ENCODE results near the gene ZACN.

Gene ZACN

DNA sequence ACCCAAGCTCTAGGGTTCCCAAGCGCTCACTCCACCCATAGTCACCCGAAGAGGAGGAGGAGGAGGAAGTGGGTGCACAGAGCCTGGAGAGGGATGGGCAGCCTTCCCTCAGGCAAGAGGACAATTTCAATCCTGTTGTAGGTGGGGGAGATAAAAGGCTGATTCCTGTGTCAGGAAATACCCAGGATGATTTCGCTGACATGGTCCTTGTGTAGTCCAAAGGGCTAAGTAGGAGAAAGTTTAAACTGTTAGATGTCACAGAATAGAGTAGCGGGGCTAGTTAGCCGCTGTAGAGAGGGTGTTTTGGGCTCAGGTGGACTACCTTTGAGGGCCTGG is 25.9 kb downstream of the ZACN start:
- DNase-seq = no peak

DNA sequence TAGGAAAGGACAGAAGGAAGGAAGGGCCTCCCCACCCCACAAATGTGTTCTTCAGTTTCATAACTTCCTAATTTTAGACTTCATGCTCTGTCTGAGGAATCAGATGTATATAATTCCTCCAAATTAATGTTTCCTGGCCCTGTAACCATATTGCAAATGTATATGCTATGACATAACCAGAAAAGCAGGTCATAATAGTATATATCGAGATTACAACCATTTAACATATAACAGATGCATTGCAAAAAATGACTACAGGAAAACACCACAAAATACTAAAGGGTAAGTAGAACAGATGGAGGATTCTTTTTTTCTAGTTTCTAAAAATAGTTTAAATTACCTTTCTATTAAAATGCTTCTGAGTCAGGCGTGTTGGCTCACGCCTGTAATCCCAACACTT is 27.7 kb downstream of the ZACN start:
- no peak for DNase-seq

DNA sequence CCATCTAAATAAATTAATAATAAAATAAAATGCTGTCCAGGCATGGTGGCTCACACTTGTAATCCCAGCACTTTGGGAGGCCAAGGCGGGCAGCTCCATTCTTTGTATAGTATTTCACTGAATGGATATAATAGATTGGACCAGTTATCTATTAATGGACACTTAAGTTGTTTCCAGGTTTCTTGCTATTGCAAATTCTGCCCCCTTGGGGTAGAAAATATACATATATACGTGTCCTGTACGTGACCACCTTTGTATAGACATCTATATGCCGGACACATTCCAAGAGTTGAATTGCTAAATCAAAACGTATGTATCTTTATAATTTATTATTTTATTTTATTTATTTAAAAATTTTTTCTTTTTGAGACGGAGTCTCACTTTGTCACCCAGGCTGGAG is 28.5 kb downstream of the ZACN start:
- no peak for DNase-seq

DNA sequence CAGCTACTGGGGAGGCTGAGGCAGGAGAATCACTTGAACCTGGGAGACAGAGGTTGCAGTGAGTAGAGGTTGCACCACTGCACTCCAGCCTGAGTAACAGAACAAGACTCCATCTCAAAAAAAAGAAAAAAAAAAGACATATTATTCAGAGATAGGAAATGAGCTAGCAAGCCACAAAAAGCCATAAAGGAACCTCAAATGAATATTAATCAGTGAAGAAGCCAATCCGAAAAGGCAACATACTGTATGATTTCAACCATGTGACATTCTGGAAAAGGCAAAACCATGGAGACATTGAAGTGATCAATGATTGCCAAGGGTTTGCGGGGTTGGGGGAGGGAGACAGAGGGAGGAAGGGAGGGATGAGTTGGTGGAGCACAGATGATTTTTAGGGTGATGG is 33.0 kb downstream of the ZACN start:
- no peak for DNase-seq

DNA sequence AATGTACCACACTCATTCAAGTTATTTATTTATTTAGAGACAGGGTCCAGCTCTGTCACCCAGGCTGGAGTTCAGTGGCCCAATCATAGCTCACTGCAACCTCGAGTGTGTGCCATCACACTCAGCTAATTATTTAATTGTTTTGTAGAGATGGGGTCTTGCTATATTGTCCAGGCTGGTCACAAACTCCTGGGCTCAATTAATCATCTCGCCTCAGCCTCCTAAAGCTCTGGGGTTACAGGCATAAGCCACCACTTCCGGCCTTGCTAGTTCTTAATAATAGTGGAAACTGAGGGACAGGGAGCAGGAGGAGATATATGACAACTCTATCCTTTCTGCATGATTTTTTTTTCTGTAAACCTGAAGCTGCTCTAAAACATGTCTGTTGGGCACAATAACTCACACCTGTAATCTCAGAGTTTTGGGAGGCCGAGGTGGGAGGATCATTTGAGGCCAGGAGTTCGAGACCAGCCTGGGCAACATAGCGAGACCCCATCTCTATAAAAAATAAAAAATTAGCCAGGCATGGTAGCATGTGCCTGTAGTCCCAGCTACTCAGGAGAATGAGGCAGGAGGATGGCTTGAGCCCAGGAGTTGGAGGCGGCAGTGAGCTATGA is 36.3 kb downstream of the ZACN start:
- no peak for DNase-seq

DNA sequence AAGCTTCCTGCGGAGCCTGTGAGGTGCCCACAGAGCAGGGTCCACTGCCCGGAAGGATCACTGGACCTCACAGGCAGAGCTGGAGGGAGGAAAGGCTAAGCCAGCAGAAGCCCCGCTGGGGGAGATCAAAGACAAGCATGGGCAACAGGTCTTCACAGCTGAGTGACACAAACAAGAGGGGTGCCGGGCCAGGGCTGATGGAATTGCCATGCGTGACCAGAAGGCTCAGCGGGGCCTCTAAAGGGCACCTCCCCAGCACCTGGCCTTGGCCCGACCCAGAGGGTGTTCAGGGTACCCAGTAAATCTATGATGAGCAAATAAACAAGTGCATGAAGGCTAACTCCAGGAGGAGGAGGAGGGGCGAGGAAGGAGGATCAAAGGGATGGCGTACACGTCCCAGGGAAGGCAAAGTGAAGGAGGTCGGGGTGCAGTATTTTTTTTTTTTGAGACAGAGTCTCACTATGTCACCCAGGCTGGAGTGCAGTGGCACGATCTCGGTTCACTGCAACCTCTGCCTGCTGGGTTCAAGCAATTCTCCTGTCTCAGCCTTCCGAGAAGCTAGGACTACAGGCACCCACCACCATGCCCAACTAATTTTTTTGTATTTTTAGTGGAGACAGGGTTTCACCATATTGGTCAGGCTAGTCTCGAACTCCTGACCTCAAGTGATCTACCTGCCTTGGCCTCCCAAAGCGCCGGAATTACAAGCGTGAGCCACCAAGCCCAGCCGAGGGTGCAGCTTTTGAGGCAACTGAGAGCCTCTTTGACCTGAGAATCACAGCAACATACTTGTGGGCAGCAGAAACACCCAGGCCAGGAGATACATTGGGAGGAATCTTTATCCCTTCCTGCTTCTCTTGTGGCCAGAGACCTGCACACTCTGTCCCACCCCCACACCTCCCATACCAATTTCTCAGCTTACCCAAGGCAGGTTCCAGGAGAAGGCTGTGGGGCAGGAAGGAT is 40.7 kb downstream of the ZACN start:
- DNase-seq = no peak

DNA sequence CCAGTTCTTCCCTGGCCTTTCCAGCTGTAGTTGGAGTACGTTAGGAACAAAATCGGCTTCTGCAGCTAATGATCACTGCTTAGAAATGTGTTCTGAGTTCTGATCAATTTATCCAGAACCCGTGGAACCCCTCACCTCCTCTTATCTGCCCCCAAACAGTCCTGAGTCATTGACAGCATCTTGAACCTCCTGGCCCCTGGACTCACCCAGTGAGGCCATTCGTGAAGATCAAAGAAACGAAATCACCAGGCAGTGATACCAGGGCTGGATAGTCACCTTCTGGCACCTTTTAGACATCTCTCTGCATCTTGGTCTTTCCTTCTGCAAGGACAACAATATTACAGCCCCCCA is 41.7 kb downstream of the ZACN start:
- DNase-seq = no peak

DNA sequence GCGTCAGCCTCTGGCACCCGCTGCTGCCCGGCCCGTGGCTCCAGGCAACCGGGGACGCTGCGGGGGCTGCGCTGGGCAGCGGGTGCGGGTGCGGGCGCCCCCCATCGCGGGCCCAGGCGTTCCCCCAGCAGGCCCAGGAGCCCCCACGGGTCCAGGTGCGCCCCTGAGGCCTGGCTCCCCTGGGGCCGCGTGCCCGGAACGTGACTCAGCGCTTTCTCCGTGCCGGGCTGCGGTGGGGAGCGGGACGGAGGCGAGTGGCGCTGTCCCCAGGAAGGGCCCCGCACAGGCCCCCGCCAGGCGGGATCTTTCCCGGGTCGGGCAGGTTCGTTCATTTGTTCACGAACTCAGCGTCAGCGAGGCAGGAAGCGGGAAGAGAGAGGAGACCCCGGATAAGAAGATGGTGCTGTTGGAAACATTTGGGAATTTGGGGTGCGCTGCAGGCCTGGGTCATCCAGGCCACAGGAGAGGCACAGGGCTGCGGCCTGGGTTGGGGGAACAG is 43.0 kb downstream of the ZACN start:
- DNase-seq = no peak

DNA sequence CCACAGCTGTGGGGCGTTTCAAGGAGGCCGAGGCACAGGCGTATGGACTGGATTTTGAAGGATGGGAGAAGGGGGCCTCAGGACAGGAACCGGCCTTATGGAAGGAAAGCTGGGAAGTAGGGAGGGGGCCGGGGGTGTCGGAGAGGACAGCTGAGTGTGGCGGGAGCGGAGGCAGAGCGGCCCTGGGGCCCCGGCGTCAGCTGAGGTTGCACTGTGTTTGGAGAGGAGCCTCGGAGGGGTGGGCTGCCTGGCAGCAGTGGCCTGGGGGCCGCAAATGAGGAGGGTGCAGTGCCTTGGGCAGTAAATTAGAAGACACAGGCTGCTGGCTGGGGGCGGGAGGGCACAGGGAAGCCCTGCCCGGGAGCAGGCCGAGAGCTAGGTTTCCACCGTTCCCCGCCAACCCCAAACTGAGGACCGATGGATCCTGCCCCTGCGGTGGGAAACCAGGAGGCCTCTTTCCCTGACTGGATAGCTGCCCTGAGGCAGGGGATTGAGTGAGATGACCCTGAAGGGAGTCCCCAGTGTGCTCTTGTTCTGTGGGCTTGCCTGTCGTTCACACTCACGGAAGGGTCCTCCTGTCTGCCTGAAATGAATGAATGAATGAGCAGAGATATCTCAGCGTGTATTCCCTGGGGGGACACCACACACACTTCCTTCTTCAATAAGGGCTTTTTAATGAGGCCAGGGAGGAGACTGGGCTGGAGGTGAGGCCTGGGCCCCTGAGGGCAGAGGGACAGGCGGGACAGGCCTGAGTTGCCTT is 43.6 kb downstream of the ZACN start:
- no peak for DNase-seq

DNA sequence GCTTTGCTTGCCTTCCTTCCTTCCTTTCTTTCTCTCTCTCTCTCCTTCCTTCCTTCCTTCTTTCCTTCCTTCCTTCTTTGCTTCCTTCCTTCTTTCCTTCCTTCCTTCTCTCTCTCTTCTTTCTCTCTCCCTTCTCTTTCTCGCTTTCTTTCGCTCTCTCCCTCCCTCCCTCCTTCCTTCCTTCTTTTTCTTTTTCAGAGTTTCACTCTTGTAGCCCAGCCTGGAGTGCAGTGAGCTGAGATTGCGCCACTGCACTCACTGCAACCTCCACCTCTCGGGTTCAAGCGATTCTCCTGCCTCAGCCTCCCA is 44.2 kb downstream of the ZACN start:
- no peak for DNase-seq

DNA sequence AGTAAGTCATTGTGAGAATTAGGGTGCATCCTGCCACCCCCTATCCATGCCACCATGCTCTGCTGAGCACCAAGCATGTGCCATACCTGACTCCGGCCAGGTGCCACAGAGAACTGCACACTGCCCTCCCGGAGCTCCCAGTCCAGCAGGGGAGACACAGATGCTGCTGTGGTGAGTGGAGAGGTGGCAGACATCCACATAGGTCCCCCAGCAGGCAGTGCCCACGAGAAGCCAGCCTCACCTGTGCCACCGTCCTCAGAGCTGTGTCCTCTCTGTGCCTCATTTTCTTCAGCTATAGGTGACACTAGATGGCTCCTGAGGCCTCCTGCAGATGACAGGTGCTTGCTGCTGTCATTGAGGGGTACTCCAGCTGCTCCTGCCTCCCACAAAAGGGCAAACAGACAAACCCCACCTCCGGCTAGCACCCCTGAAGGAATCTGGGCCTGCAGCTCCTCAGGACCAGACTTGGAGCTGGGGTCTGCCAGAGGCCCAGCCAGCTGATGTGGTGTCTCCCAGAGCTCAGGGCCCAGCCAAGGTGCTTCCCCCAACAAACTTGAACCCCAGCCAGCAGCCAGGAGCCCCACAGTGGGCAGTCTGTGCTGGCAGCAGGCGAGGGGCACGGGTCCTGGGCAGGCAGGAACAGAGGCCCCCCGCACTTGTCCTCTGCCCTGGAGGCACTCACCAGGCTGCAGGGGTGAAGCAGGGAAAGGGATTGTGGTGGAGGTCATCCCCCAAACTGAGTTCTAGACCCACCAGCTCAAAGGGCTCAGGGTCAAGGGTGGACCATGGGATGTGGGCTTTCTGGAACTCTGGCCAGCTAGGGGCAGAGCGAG is 45.0 kb downstream of the ZACN start:
- DNase-seq = no peak

DNA sequence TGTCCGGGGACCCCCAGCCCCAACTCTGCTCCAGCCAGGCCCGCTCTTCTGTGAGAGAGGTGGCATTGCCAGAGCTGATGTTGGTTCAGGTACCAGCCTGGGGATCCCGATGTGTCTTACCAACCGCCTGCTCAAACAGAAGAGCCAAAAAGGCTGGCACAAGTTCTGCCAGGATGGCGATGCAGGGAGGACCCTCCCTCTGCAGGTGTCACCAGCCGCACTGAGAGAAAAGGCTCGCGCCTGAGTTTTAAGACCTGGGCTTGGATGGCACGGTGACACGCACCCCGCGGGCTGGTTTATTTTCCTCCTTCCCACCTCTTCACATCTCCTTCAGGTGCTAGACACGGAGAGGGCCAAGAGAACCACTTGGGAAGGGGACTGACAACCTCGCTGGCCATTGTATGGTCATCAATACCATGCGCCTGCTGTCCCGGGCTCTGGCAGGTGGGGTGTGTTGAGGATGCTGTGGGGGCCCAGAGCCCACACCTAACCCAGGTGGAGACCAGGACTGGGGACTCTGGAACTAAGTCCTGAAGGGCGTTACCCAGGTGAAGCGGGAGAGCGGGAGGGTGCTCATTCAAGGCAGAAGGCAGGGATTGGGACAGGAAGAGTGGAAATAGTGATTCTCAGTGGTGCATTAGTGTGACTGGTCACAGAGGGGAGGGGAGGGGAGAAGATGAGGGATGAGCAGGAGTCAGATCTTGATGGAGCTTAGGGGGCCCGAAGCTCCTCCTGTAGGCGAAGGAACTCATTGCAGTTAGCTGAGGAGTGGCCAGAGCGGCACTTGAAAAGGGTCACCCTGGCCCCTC is 45.8 kb downstream of the ZACN start:
- no peak for DNase-seq

DNA sequence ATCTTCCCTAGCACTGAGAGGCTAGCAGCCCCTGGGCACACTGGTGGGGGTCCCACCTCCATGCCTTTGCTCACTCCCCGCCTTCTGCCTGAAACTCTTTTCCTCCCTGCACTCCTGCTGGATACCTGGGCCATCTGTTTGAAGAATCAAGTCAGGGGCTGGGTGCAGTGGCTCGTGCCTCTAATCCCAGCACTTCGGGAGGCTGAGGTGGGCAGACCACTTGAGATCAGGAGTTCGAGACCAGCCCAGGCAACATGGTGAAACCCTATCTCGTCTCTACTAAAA is 46.4 kb downstream of the ZACN start:
- DNase-seq = no peak

DNA sequence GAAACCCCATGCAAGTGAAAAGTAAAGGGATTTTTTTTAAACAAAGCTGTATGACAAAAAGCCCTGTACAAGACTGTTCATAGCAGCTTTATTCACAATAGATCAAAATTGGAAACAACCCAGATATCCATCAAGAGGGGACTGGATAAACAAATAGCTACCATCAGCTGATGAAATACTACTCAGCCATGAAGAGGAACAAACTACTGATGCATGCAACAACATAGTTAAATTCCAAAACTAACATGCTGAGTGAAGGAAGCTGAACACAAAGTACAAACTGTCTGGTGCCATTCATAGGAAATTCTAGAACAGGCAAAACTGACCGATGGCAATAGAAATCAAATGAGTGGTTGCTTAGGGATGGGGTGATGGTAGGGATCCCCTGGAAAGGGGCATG is 46.9 kb downstream of the ZACN start:
- DNase-seq = no peak

DNA sequence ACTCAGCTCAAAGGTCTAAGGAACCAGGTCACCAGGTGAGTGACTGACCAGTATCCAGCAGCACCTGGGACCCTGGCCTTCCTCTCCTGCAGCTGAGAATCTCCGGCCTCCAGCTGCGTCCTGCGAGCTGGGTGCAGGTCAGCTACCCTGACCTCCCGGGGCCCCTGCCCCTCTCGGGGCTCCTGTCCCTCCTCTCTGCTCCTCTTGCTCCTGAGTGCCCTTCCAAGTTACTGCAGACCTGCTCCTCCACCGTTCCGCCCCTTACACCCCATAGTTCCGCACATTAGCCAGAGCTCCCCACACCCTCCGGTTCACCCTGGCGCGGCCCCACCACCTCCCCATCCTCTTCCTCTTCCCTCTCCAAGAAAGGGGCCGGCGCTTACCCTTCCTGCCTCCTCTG is 51.5 kb downstream of the ZACN start:
- DNase-seq = no peak

DNA sequence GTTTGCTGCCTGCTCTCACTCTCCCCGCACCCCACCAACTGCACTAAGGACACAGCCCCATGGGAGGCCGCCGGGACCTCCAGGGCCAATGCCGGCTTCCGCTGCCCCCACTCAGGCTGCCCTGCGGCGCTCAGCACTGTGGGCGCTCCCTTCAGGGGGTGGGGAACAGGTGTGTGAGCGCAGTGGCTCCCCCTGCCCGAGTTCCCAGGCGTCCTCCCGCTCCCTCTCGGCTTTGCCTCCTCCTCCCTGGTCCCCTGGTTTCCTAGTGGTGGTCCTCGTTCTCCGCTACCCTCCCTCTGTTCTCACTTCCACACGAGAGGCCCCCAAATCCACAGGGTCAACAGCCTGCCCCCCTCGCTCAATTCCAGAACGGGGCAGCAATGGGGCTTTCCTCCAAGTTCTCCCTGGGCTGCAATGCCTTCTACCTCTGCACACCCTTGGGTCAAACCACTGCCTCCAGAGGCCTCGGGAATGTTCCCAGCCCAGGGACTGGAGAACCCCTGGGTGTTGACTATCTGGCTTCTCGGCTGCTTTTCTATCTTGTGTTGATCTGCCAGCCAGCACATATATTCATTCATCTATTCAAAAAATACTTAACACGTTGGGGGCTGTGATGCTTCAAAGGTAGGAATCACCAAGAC is 52.2 kb downstream of the ZACN start:
- no peak for DNase-seq

DNA sequence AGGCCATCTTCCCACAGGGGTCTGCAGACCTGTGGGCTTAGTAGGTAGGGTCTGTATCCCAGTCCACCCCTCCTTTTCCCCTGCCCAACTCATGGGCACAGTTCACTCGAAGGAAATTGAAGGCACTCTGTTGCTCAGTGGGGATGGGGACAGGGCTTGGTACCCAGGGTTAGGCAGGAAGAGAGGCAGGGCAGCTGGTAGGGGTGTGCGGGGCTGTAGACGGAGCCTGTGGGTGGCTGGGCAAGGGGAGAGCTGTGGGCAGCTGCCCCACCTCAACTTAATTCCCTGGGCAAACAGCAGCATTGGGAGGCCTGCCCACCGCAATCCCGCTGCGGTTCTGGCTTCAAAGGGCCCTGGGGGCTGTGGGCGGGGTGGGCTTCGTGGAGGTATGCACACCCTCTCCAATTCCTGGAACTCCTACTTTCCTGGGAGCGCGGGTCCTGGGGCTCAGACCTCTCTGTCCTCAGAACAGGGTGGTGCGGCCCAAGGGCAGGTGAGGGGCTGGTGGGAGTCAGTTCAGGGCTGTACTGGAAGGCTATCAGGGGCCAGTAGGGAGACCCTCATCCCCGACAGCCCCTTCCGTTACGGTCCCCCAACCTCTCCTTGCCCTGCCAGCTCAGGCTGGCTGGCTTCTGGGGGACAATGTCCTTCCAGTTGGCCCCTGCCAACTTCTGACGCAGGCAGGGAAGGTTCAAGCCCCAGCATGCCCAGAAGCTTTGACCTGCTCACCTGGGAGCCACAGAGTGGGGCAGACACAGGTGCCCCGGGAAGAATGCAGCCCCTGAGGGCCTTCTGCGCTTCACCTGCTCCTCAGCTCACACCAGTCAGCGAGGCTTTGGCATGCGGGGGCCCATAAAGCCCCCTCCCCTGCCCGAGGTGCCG is 53.0 kb downstream of the ZACN start:
- no peak for DNase-seq

Data from activated CD4-positive, CD25-positive, alpha-beta regulatory T cell (primary cell).